GM10266 (cell line): ENCODE measurements around the gene PCDHGA6.
"Not testable (repeated sequence)": the region's sequence is repeated elsewhere in the genome, so short reads cannot be mapped to it uniquely, and the experiment has no call there.

Experiments used
- DNase-seq: peaks from one replicate; pipeline ENCODE4 v3.0.0; 2012; ENCODE audit errors: extremely low spot score
- TF ChIP-seq, protein P1 (sequence below): IDR thresholded peaks from 2 replicates; pipeline ENCODE4 v1.5.1; 2012; ENCODE audit warnings: mild to moderate bottlenecking, low read depth; ENCODE audit not compliant: control insufficient read depth, insufficient read depth; ENCODE audit errors: missing control alignments

Gene PCDHGA6

DNA sequence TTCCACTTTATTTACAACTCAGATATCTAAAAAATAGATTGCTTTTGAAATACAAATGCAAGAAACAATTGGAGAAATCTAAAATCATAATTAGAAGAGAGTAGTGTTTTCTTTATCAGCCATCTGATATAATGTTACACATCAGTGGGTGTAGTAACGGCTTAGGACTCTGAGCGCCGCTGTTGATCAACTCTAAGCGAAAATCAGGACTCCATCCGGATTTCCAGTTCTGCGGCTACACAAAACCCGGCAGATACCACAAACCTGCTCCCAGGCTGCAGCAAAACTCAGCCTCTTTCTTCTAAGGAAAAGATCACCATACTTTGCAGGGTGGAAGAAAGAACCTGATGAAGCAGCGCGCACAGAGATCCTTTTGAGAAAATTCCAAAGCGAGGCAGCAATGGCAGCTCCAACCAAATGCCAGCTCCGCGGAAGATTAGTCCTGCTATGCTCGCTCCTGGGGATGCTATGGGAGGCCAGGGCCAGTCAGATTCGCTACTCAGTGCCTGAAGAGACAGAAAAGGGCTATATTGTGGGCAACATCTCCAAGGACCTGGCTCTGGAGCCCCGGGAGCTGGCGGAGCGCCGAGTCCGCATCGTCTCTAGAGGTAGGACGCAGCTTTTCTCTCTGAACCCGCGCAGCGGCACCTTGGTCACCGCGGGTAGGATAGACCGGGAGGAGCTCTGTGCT, 29.0 kb downstream of the PCDHGA6 start, which contains the start of gene PCDHGA9:
Gene PCDHGA9 (plus strand): TSS at position 226 of the 691 bp plus-strand sequence. CDS start 175 bp downstream, at position 401.
- no peak for DNase-seq

DNA sequence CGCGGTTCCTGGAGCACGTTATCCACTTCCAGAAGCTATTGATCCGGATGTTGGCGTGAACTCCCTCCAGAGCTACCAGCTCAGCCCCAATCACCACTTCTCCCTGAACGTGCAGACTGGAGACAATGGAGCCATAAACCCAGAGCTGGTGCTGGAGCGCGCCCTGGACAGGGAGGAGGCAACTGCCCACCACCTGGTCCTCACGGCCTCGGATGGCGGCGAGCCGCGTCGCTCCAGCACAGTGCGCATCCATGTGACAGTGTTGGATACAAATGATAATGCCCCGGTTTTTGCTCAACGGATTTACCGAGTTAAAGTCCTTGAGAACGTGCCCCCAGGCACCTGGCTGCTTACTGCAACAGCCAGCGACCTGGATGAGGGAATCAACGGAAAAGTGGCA, 29.7 kb downstream of the PCDHGA6 start:
- TF ChIP-seq, protein P1, sequence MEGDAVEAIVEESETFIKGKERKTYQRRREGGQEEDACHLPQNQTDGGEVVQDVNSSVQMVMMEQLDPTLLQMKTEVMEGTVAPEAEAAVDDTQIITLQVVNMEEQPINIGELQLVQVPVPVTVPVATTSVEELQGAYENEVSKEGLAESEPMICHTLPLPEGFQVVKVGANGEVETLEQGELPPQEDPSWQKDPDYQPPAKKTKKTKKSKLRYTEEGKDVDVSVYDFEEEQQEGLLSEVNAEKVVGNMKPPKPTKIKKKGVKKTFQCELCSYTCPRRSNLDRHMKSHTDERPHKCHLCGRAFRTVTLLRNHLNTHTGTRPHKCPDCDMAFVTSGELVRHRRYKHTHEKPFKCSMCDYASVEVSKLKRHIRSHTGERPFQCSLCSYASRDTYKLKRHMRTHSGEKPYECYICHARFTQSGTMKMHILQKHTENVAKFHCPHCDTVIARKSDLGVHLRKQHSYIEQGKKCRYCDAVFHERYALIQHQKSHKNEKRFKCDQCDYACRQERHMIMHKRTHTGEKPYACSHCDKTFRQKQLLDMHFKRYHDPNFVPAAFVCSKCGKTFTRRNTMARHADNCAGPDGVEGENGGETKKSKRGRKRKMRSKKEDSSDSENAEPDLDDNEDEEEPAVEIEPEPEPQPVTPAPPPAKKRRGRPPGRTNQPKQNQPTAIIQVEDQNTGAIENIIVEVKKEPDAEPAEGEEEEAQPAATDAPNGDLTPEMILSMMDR: no peak
- DNase-seq: no peak

More for the DNA sequence above, 29.0 kb downstream of the PCDHGA6 start, which contains the start of gene PCDHGA9:
- TF ChIP-seq, protein P1: peak; percentile 31

DNA sequence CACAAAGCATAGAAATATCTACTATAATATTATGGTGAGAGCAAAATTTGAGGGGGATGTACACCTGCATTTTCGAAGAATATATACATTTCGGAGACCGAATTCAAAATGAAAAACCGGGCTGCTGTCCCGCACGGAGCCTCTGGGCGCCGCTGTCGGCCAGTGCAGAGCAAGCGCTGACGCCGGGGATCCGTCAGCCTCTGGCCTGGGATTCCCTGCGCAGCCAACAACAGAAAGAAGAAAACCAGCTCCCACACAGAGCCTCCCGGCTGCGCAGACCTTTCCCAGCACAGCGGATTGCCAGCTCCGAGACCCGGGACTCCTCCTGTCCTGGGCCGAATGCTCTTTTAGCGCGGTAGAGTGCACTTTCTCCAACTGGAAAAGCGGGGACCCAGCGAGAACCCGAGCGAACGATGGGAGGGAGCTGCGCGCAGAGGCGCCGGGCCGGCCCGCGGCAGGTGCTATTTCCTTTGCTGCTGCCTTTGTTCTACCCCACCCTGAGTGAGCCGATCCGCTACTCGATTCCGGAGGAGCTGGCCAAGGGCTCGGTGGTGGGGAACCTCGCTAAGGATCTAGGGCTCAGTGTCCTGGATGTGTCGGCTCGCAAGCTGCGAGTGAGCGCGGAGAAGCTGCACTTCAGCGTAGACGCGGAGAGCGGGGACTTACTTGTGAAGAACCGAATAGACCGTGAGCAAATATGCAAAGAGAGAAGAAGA, 34.3 kb downstream of the PCDHGA6 start, which contains the start of gene PCDHGB6:
Gene PCDHGB6 (plus strand): TSS at position 232 of the 716 bp plus-strand sequence. CDS start 182 bp downstream, at position 414.
- DNase-seq: not testable (repeated sequence)
- TF ChIP-seq, protein P1: peak; percentile 27

DNA sequence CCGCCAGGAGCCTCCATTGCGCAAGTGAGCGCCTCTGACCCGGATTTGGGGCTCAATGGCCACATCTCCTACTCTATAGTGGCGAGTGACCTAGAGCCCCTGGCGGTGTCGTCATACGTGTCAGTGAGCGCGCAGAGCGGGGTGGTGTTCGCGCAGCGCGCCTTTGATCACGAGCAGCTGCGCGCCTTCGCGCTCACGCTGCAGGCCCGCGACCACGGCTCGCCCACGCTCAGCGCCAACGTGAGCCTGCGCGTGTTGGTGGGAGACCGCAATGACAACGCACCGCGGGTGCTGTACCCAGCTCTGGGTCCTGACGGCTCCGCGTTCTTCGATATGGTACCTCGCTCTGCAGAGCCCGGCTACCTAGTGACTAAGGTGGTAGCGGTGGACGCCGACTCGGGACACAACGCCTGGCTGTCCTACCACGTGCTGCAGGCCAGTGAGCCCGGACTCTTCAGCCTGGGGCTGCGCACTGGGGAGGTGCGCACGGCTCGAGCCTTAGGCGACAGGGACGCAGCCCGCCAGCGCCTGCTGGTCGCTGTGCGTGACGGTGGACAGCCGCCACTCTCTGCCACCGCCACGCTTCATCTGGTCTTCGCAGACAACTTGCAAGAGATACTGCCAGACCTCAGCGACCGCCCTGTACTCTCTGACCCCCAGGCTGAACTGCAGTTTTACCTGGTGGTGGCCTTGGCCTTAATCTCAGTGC, 36.1 kb downstream of the PCDHGA6 start:
- TF ChIP-seq, protein P1: no peak
- DNase-seq: no peak

DNA sequence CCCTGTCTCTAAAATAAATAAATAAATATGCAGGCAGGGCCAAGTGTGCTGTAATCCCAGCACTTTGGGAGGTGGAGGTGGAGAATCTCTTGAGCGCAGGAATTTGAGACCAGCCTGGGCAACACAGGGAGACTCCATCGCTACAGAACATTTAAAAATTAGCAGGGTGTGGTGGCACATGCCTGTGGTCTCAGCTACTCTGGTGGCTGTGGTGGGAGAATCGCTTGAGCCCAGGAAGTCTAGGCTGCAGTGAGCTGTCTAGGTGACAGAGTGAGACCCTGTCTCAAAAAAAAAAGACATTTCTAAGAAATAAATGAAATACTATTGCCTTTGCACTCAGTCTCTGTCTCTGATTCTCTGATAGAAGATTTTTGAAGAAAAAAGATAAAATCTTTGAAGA, 37.9 kb downstream of the PCDHGA6 start:
- DNase-seq: no peak
- TF ChIP-seq, protein P1: no peak

DNA sequence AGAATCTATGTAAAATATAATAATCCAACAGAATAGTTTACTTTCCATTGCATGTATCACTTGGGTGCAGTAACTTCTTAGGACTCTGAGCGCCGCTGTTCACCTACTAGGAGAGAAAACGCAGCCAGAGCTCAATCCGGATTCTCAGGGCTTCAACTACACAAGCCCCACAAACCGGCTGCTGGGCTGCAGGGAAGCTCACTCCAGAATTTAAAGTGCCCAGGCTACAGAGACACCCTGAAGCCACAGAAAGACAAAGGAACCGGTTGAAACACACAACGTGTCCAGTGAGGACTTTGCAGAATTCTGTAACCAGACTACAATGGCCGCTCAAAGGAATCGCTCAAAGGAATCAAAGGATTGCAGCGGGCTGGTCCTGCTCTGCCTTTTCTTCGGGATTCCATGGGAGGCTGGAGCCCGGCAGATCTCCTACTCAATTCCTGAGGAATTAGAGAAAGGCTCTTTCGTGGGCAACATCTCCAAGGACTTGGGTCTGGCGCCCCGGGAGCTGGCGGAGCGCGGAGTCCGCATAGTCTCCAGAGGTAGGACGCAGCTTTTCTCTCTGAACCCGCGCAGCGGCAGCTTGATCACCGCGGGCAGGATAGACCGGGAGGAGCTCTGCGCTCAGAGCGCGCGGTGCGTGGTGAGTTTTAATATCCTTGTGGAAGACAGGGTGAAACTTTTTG, 39.3 kb downstream of the PCDHGA6 start, which contains the start of gene PCDHGA10:
Gene PCDHGA10 (plus strand): TSS at position 134 of the 686 bp plus-strand sequence. CDS start 189 bp downstream, at position 323.
- peak; percentile 86 for DNase-seq
- TF ChIP-seq, protein P1: peak; percentile 77
